ENCODE results near the gene KCNIP2. TPM values are rescaled to one million over a fixed set of nuclear protein-coding genes. Genes with fewer than 3 reads are reported as not detected.

The KCNIP2 gene
- total RNA-seq, 6 experiments from 2014 or later = 0.53 to 1.9 (median 1.1) TPM

DNA sequence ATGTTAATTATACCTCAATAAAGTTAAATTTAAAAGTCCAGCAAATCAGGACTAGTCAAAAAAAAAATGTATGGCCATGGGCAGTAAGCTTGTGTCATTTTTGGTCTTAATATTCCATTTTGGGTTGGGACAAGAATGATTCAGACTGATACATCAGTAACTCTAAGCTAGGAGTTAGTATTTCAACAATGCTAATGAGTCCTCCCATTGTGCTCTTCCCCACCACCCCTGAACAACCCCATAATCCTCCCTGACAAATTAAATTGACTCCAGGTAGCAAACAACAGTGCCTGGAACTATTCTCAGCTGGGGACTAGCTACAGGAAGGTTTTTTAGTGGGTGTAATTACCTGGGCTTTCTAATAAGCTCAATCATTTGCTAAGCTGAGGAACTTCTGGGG lies 30.7 kb upstream of the KCNIP2 start:
- intact Hi-C loops (cut with DNase I) = no loop called here
- no peaks in the 10 kb centered on the region for H3K9me3 ChIP-seq
- DNase-seq (no peak), ATAC-seq (no peak)
- H3K4me1 ChIP-seq = no peaks in the 10 kb centered on the region
- TF ChIP-seq, protein P1, sequence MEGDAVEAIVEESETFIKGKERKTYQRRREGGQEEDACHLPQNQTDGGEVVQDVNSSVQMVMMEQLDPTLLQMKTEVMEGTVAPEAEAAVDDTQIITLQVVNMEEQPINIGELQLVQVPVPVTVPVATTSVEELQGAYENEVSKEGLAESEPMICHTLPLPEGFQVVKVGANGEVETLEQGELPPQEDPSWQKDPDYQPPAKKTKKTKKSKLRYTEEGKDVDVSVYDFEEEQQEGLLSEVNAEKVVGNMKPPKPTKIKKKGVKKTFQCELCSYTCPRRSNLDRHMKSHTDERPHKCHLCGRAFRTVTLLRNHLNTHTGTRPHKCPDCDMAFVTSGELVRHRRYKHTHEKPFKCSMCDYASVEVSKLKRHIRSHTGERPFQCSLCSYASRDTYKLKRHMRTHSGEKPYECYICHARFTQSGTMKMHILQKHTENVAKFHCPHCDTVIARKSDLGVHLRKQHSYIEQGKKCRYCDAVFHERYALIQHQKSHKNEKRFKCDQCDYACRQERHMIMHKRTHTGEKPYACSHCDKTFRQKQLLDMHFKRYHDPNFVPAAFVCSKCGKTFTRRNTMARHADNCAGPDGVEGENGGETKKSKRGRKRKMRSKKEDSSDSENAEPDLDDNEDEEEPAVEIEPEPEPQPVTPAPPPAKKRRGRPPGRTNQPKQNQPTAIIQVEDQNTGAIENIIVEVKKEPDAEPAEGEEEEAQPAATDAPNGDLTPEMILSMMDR (IDR thresholded peaks at IDR 0.05) = no peak
- TF ChIP-seq POLR2A (IDR thresholded peaks at IDR 0.05) = no peak
- no peak overlapping the region for H3K27ac ChIP-seq
- H3K27me3 ChIP-seq = no peaks in the 10 kb centered on the region
- no peaks in the 10 kb centered on the region for H3K36me3 ChIP-seq
- H3K4me3 ChIP-seq = no peak overlapping the region

DNA sequence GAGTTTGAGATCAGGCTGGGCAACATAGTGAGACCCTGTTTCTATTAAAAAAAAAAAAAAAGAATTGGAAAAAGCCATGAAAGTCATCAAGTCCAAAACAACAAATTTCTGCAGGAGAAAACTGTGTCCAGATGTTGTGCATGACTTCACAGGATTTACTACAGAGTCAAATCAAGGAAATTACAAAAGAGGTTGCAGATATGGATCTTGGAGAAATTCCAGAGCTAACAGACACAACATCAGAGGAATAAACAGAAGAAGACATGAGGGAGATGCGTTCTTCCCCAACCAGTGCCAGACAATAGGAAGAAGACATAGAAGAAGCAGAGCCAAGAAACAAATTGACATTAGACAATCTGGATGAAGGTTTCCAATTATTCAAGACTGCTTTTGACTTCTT lies 24.3 kb upstream of the KCNIP2 start:
- no peak for DNase-seq
- Histone ChIP-seq H3K27ac (no peak overlapping the region), H3K36me3 (no peaks in the 10 kb centered on the region), H3K4me1 (no peaks in the 10 kb centered on the region), H3K9me3 (no peaks in the 10 kb centered on the region), H3K4me3 (no peak overlapping the region), H3K27me3 (no peaks in the 10 kb centered on the region)
- TF ChIP-seq, protein P1 (IDR thresholded peaks at IDR 0.05) = no peak
- no peak for TF ChIP-seq POLR2A (IDR thresholded peaks at IDR 0.05)
- intact Hi-C loops (cut with DNase I) = no loop called here
- 13% methylated on average over 1 of the region's 1 CpG for WGBS (ENCODE audit: insufficient coverage, low coverage, low lambda C conversion rate, missing lambda C conversion rate)
- no peak for ATAC-seq

DNA sequence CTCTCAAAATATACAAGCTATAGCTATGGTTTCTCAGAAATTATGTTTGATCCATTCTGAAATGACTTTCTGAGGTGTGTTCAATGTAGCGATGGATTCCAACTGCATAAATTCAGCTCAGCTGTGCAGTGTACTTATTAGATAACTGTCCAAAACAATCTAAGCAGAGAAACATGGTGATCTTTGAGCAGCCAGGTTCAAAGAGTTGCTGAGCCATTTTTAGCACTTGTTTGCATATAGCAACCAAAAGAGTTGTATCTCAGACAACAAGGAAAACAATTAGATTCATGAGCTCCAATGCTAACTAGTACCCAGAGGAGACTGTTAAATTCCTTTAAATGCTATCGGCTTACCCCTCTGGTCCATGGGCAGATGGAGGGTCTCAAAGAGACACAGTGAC lies 15.9 kb upstream of the KCNIP2 start:
- no peak overlapping the region for H3K4me3 ChIP-seq
- no peak for DNase-seq
- peaks cover 0 to 6% (median 0%) of the 10 kb centered on the region in 4 donors for H3K9me3 ChIP-seq
- intact Hi-C loops (cut with DNase I) = no loop called here
- ATAC-seq = no peak
- H3K27ac ChIP-seq = no peak overlapping the region
- no peaks in the 10 kb centered on the region for H3K36me3 ChIP-seq
- 95% methylated on average over 2 of the region's 2 CpGs for WGBS (ENCODE audit: insufficient coverage, low coverage, low lambda C conversion rate, missing lambda C conversion rate)
- H3K4me1 ChIP-seq = no peaks in the 10 kb centered on the region
- H3K27me3 ChIP-seq = no peaks in the 10 kb centered on the region
- TF ChIP-seq, protein P1 (IDR thresholded peaks at IDR 0.05) = no peak
- no peak for TF ChIP-seq POLR2A (IDR thresholded peaks at IDR 0.05)

DNA sequence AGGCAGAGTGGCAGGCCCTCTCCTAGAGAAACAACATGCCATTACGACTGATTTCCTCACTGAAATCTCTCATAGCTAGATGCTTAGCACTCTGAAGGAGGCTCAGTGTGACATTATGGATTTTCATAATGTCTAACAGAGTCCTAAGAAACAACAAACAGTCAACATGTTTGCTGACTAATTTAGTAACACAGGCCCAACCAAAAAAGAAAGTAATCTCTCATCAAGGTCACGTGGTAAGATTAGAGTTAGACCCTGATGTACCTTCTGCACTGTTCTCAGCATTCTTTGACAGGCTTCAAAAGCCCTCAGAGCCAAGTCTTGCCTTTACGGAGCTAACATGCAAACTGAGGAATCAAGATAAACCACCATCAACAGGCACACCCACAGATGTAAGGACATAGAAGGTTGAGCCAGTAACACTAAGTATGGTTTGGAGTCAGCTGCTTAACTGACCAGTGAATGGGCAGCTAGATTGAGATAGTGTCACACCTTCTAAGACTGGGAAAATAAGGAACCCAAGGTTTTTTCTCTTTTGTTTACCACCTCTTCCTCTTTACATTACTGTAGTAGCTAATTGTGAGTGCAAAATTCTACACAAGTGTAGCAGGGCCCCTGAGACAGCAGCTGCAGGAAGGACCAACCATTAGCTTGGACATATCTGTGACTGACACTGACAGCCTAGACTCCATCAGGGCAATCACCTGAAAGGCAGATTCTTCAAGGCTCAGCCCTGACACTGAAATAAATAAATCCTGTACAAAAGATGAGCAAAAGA lies 15.3 kb upstream of the KCNIP2 start:
- Histone ChIP-seq H3K4me3 (no peak overlapping the region), H3K27ac (no peak overlapping the region), H3K4me1 (no peaks in the 10 kb centered on the region), H3K36me3 (no peaks in the 10 kb centered on the region), H3K9me3 (peaks cover 0 to 6% (median 0%) of the 10 kb centered on the region in 4 donors), H3K27me3 (no peaks in the 10 kb centered on the region)
- TF ChIP-seq, protein P1 (IDR thresholded peaks at IDR 0.05) = no peak
- no peak for TF ChIP-seq POLR2A (IDR thresholded peaks at IDR 0.05)
- 54% methylated on average over 3 of the region's 3 CpGs for WGBS (ENCODE audit: insufficient coverage, low coverage, low lambda C conversion rate, missing lambda C conversion rate)
- intact Hi-C loops (cut with DNase I) = no loop called here
- ATAC-seq (no peak), DNase-seq (no peak)

Data from right lobe of liver (tissue), 6 donors.